GM12892 (cell line): Measurements from ENCODE around the gene ICAM2.

Experiments used
- POLR2A ChIP-seq: IDR thresholded peaks from 2 replicates; pipeline ENCODE4 v1.6.1; 2011; ENCODE audit warnings: low read depth, low read length, control low read depth
- POLR2AphosphoS5 ChIP-seq: IDR thresholded peaks from 2 replicates; pipeline ENCODE4 v1.6.1; 2011; ENCODE audit warnings: low read depth, low read length, control low read depth

- no peak for TF ChIP-seq POLR2A
- no peak for TF ChIP-seq POLR2AphosphoS5
Observed at GRCh38 chr17:64017381-64017980, 3.0 kb downstream of the ICAM2 start.
